Smooth muscle cell (in vitro differentiated cells): ENCODE data around the gene SENP3. TPM values are rescaled to one million over a fixed set of nuclear protein-coding genes. Genes with fewer than 3 reads are reported as not detected.

Experiments
- DNase-seq: peaks from one replicate; lab custom pipeline; 2025; ENCODE audit not compliant: unreplicated experiment; lab: John Stamatoyannopoulos, UW
- H2AFZ ChIP-seq: fragments of 200-600 bp; sonication (generic); 2 replicates; pipeline ENCODE4 v1.6.0; 2016; ENCODE audit warnings: antibody characterized with exemption, low read depth, mild to moderate bottlenecking
- H3F3A ChIP-seq: fragments of 200-600 bp; sonication (generic); 2 replicates; pipeline ENCODE4 v1.6.0; 2017; ENCODE audit warnings: antibody characterized with exemption, low read depth
- H3K27ac ChIP-seq: fragments of 200-600 bp; sonication (generic); 2 replicates; pipeline ENCODE4 v1.5.1; 2016; ENCODE audit warnings: low read depth, mild to moderate bottlenecking
- H3K27me3 ChIP-seq: fragments of 200-600 bp; sonication (generic); 2 replicates; pipeline ENCODE4 v1.6.1; 2016; ENCODE audit warnings: low read depth, mild to moderate bottlenecking
- H3K36me3 ChIP-seq: fragments of 200-600 bp; sonication (generic); 2 replicates; pipeline ENCODE4 v1.5.1; 2016; ENCODE audit warnings: low read depth
- H3K4me1 ChIP-seq: fragments of 200-600 bp; sonication (generic); 2 replicates; pipeline ENCODE4 v1.5.1; 2016; ENCODE audit warnings: low read depth
- H3K4me2 ChIP-seq: fragments of 200-600 bp; sonication (generic); 2 replicates; pipeline ENCODE4 v1.6.0; 2016; ENCODE audit warnings: mild to moderate bottlenecking
- H3K4me3 ChIP-seq: fragments of 200-600 bp; sonication (generic); 2 replicates; pipeline ENCODE4 v1.5.1; 2016; ENCODE audit warnings: mild to moderate bottlenecking
- H3K79me2 ChIP-seq: fragments of 200-600 bp; sonication (generic); 2 replicates; pipeline ENCODE4 v1.6.0; 2016; ENCODE audit warnings: low read depth, mild to moderate bottlenecking
- H3K9ac ChIP-seq: fragments of 200-600 bp; sonication (generic); 2 replicates; pipeline ENCODE4 v1.6.0; 2016; ENCODE audit warnings: low read depth
- H3K9me3 ChIP-seq: fragments of 200-600 bp; sonication (generic); replicated peaks from 2 replicates; pipeline ENCODE4 v1.5.1; 2016; ENCODE audit warnings: low read depth
- H4K20me1 ChIP-seq: fragments of 200-600 bp; sonication (generic); 2 replicates; pipeline ENCODE4 v1.6.0; 2016; ENCODE audit warnings: low read depth
- CTCF ChIP-seq: fragments of 200-600 bp; sonication (generic); IDR thresholded peaks from 2 replicates; pipeline ENCODE4 v1.5.1; 2017; ENCODE audit warnings: borderline replicate concordance, mild to moderate bottlenecking, antibody characterized with exemption; ENCODE audit not compliant: insufficient read depth, poor library complexity, severe bottlenecking
- WGBS: methylation state at CpG from one replicate; pipeline ENCODE4 v1.1.7; 2016; ENCODE audit warnings: low lambda C conversion rate; 5-methylcytosine and 5-hydroxymethylcytosine counted together
- polyA plus RNA-seq: library from polyadenylated mRNA; unstranded; fragments of >200 nt; fragmentation: Nextera tagmentation; extraction: Ambion mirVana; gene quantifications from 2 replicates; pipeline ENCODE4 v1.2.1, GENCODE V29; 2016
- total RNA-seq: library from RNA; depleted of rRNA; stranded (reverse); fragments of >200 nt; gene quantifications from 2 replicates; pipeline ENCODE4 v1.2.3, GENCODE V29; 2014

Gene SENP3
- total and polyA plus RNA-seq, 2 experiments from 2014 or later, result 33.7 to 72.1 TPM

- peaks cover 35% of the 10 kb centered on the region for H3K4me1 ChIP-seq
- TF ChIP-seq CTCF, result no peak
- peak overlapping the region; percentile 54 for H3K9ac ChIP-seq
- H3K36me3 ChIP-seq, result no peaks in the 10 kb centered on the region
- H3K4me2 ChIP-seq, result peak overlapping the region; percentile 77
- peak overlapping the region; percentile 38 for H3K4me3 ChIP-seq
- DNase-seq, result no peak
- H3K27me3 ChIP-seq, result no peaks in the 10 kb centered on the region
- H4K20me1 ChIP-seq, result peaks cover 9% of the 10 kb centered on the region
- peak overlapping the region; percentile 96 for H3K27ac ChIP-seq
- H3K9me3 ChIP-seq, result no peaks in the 10 kb centered on the region
- H3F3A ChIP-seq, result peaks cover 5% of the 10 kb centered on the region
- H3K79me2 ChIP-seq, result peaks cover 17% of the 10 kb centered on the region
- 66% methylated on average over 28 of the region's 30 CpGs for WGBS
- H2AFZ ChIP-seq, result no peak overlapping the region
Observed at GRCh38 chr17:7588553-7589203, 27.0 kb downstream of the SENP3 start.

- Histone ChIP-seq H3K9ac (peak overlapping the region; percentile 54), H3K9me3 (no peaks in the 10 kb centered on the region), H3K79me2 (peaks cover 14% of the 10 kb centered on the region), H3K27ac (peak overlapping the region; percentile 96), H4K20me1 (peaks cover 9% of the 10 kb centered on the region), H3F3A (peaks cover 5% of the 10 kb centered on the region), H3K4me2 (peak overlapping the region; percentile 77), H3K4me1 (peaks cover 31% of the 10 kb centered on the region), H2AFZ (no peak overlapping the region), H3K4me3 (peak overlapping the region; percentile 38), H3K36me3 (peaks cover 6% of the 10 kb centered on the region), H3K27me3 (no peaks in the 10 kb centered on the region)
- no peak for DNase-seq
- 23% methylated on average over 56 of the region's 56 CpGs for WGBS
- TF ChIP-seq CTCF, result peak; percentile 85
Observed at GRCh38 chr17:7589204-7589868, 27.6 kb downstream of the SENP3 start.

- peaks cover 9% of the 10 kb centered on the region for H4K20me1 ChIP-seq
- no peaks in the 10 kb centered on the region for H3K9me3 ChIP-seq
- H3K79me2 ChIP-seq, result peaks cover 6% of the 10 kb centered on the region
- H3F3A ChIP-seq, result peaks cover 5% of the 10 kb centered on the region
- 46% methylated on average over 21 of the region's 24 CpGs for WGBS
- H3K27me3 ChIP-seq, result no peaks in the 10 kb centered on the region
- H3K4me2 ChIP-seq, result peak within 1 kb of the TSS; percentile 77
- H3K36me3 ChIP-seq, result peaks cover 10% of the 10 kb centered on the region
- peak within 1 kb of the TSS; percentile 60 for H3K9ac ChIP-seq
- peak within 1 kb of the TSS; percentile 96 for H3K27ac ChIP-seq
- no peak for TF ChIP-seq CTCF
- H3K4me3 ChIP-seq, result peak within 1 kb of the TSS; percentile 38
- H3K4me1 ChIP-seq, result peaks cover 23% of the 10 kb centered on the region
- no peak within 1 kb of the TSS for H2AFZ ChIP-seq
- DNase-seq, result no peak
Observed at GRCh38 chr17:7589891-7590691, 28.4 kb downstream of the SENP3 start, which contains the start of gene SOX15. SOX15 (minus strand) TSS chr17:7590094; CDS start chr17:7589676, 418 bp downstream.
